Neural cell (in vitro differentiated cells): ENCODE measurements around the gene PPP2R2B.

ENCODE experiments used
- CTCF ChIP-seq: fragments of 450-650 bp; IDR thresholded peaks from 2 replicates; pipeline ENCODE4 v1.5.1; 2014; ENCODE audit warnings: antibody characterized with exemption, mild to moderate bottlenecking, moderate library complexity; ENCODE audit not compliant: poor library complexity, severe bottlenecking
- MXI1 ChIP-seq: fragments of 450-650 bp; conservative IDR thresholded peaks from 2 replicates; pipeline ENCODE4 v1.6.1; 2014; ENCODE audit warnings: antibody characterized with exemption, mild to moderate bottlenecking; ENCODE audit not compliant: poor library complexity, severe bottlenecking
- POLR2AphosphoS5 ChIP-seq: IDR thresholded peaks from 2 replicates; pipeline ENCODE4 v1.6.1; 2012

GRCh38 chr5:146644831-146645230, 233.7 kb downstream of the PPP2R2B start:
- no peak for TF ChIP-seq CTCF
- no peak for TF ChIP-seq POLR2AphosphoS5
- TF ChIP-seq MXI1 = no peak
